NCI-H2107 (cell line): ENCODE measurements around the gene CABLES1.

Experiments
- DNase-seq: peaks from one replicate; lab custom pipeline; 2025; lab: John Stamatoyannopoulos, UW

CABLES1 gene

GRCh38 chr18:23301972-23302371, 166.7 kb downstream of the CABLES1 start:
- DNase-seq, result peak; percentile 7

DNA sequence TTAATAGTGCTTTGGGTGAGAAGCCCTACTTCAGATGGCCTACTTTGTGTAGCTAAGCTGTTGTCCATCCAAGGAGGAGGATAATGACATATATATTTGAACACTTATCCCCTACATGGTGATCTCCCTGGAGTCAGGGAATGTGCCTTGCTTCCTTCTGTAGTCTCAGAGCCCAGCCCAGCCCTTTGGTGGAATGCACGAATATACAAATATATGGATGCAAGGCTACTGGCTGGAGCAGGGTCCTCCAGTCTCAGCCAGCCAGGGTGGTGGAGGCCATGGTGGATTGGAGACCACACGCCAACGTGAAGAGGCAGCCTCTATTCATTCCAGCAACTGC, 167.2 kb downstream of the CABLES1 start:
- no peak for DNase-seq

DNA sequence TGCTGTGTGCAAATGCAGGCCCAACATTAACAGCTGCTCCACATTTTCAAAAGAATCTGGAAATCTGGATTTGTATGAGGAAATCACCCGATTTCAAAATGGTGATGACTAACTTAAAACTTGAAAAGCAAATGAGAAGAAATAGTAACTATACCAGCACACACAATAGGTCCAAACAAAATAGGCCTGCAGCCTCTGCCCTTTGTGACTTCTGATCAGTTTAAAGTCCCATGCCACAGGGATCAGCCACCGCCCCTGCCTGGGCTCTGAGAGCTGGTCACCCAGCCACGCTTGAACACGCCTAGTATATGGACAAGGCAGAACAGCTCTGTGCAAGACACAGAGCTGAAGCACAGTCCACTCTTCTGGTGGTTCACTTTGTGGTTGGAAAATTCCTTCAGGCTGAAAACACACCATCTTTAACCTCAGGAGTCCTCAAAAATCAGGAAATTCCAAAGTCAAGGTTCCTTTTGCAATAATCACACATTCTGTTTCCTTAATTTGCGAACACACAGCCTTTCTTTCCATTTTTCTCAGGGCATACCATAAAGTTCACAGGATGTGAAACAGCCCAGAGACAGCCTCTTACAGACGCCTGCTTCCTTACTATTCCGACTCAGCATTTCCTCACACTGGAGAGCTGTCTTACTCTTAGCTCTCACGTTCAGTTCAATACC, 167.7 kb downstream of the CABLES1 start:
- DNase-seq, result no peak

GRCh38 chr18:23306822-23307221, 171.5 kb downstream of the CABLES1 start:
- DNase-seq, result no peak

DNA sequence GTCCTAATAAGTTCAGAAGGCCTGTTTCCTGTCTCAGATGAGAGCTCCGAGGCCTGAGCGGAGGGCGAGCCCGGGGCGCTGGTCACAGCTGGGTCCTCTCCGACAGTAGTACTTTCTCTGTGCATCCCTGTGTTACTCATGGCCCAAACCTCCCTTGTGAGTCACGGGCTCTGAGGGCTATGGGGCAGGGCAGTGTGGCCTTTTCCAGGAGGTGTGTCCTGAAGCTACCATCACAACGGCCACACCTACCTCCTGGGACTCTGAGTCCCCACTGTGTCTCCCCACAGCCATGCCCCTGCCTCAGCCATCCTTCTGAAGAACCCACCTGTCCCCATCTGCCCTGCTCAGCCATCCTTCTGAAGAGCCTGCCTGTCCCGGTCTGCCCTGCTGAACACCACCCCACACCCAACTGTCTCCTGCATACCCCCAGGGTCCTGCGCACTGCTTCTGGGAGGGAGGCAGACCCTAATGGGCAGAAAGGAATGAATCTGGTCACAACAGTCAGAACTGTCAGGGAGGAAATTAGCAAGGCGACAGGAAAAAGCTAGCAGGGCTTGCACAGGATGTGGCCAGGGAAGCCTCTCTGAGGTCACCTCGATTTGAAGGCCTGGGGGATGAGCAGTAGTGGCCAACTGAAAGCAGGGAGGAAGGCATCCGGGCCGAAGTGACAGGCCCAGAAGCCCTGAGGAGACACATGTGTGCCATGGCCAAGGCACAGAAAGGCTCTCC, 172.4 kb downstream of the CABLES1 start:
- no peak for DNase-seq
